Measurements from ENCODE around the gene OTOG. TPM values are rescaled to one million over a fixed set of nuclear protein-coding genes. Genes with fewer than 3 reads are reported as not detected.

Gene OTOG
- total RNA-seq, 3 donors from 2014 or later (not counting 1 experiment from before 2014, with no cell fraction given): not detected

- peaks cover 3 to 5% of the 10 kb centered on the region in 2 donors for H3K27me3 Mint-ChIP-seq (ENCODE audit: low read depth in 2 of 2)
- DNase-seq: no peak
Observed at GRCh38 chr11:17596310-17596669, 49.2 kb downstream of the OTOG start.

DNA sequence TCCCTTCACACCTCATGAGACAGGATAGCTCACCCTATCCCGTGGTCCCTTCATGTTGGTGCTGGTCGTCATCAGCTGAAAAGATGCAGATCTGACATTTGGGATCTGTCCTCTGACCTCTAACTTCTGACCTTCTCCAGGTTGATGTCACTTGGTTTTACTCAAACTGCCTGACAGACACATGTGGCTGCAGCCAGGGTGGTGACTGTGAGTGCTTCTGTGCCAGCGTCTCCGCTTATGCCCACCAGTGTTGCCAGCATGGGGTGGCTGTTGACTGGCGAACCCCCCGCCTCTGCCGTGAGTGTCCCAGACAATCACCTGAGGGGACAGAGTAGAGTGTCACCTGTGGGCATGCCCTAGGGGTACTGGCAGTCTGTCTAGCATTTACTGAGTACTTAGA, 49.7 kb downstream of the OTOG start:
- DNase-seq (no peak), ATAC-seq (no peak)
- no peaks in the 10 kb centered on the region for H3K36me3 ChIP-seq (ENCODE audit: control insufficient read depth, insufficient read depth, low read length)
- no peaks in the 10 kb centered on the region for H3K9me3 ChIP-seq (ENCODE audit: control insufficient read depth, insufficient read depth, low read length)
- no peaks in the 10 kb centered on the region for H3K4me1 ChIP-seq (ENCODE audit: control insufficient read depth, insufficient read depth, low read length)
- H3K27ac Mint-ChIP-seq: no peak overlapping the region
- no peaks in the 10 kb centered on the region for H3K27me3 ChIP-seq (ENCODE audit: control insufficient read depth, insufficient read depth, low read length)
- no peaks in the 10 kb centered on the region for H3K4me1 Mint-ChIP-seq
- no peak overlapping the region for H3K4me3 ChIP-seq (ENCODE audit: low read length)
- H3K4me3 Mint-ChIP-seq: no peak overlapping the region
- no peak overlapping the region for H3K27ac ChIP-seq (ENCODE audit: low read length)
- H3K9me3 Mint-ChIP-seq: no peaks in the 10 kb centered on the region
- TF ChIP-seq CTCF (IDR thresholded peaks at IDR 0.05): no peak
- H3K27me3 Mint-ChIP-seq (ENCODE audit: low read depth in 2 of 2): peaks cover 3 to 5% of the 10 kb centered on the region in 2 donors
- 89% methylated on average over 7 of the region's 7 CpGs for WGBS (ENCODE audit: insufficient coverage)
- no peaks in the 10 kb centered on the region for H3K36me3 Mint-ChIP-seq
- intact Hi-C loops (cut with micrococcal nuclease): no loop called here

More at GRCh38 chr11:17596310-17596669, 49.2 kb downstream of the OTOG start:
- intact Hi-C loops (cut with micrococcal nuclease): no loop called here
- H3K9me3 ChIP-seq (ENCODE audit: control insufficient read depth, insufficient read depth, low read length): no peaks in the 10 kb centered on the region
- no peaks in the 10 kb centered on the region for H3K4me1 Mint-ChIP-seq
- no peaks in the 10 kb centered on the region for H3K9me3 Mint-ChIP-seq
- H3K4me3 ChIP-seq (ENCODE audit: low read length): no peak overlapping the region
- H3K4me1 ChIP-seq (ENCODE audit: control insufficient read depth, insufficient read depth, low read length): no peaks in the 10 kb centered on the region
- no peak overlapping the region for H3K4me3 Mint-ChIP-seq
- H3K27ac ChIP-seq (ENCODE audit: low read length): no peak overlapping the region
- TF ChIP-seq CTCF (IDR thresholded peaks at IDR 0.05): no peak
- no peaks in the 10 kb centered on the region for H3K36me3 ChIP-seq (ENCODE audit: control insufficient read depth, insufficient read depth, low read length)
- H3K27me3 ChIP-seq (ENCODE audit: control insufficient read depth, insufficient read depth, low read length): no peaks in the 10 kb centered on the region
- 86% methylated on average over 1 of the region's 1 CpG for WGBS (ENCODE audit: insufficient coverage)
- H3K27ac Mint-ChIP-seq: no peak overlapping the region
- ATAC-seq: no peak
- H3K36me3 Mint-ChIP-seq: no peaks in the 10 kb centered on the region

DNA sequence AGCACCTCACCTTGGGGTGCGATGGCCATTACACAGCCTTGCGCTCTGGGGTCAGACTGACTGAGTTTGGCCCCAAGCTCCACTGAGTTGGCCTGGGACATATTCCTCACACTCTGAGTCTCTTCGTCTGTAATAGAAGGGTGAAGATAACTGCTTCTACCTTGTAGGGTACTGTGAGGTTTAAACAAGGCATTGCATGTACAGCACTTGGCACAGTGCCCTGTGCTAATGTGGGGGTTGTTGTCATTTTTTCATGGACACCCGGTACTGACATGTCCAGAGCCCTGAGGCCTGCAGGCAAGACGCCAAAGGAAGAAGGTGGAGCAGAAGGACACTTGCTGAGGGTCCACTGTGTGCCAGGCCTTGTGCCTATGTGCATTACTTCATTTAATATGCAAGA, 50.7 kb downstream of the OTOG start:
- Mint-ChIP-seq H3K36me3 (no peaks in the 10 kb centered on the region), H3K9me3 (no peaks in the 10 kb centered on the region), H3K4me3 (no peak overlapping the region), H3K27me3 (ENCODE audit: low read depth in 2 of 2) (peaks cover 0 to 5% of the 10 kb centered on the region in 2 donors), H3K4me1 (no peaks in the 10 kb centered on the region), H3K27ac (no peak overlapping the region)
- Histone ChIP-seq H3K4me1 (ENCODE audit: control insufficient read depth, insufficient read depth, low read length) (no peaks in the 10 kb centered on the region), H3K27me3 (ENCODE audit: control insufficient read depth, insufficient read depth, low read length) (no peaks in the 10 kb centered on the region), H3K4me3 (ENCODE audit: low read length) (no peak overlapping the region), H3K9me3 (ENCODE audit: control insufficient read depth, insufficient read depth, low read length) (no peaks in the 10 kb centered on the region), H3K36me3 (ENCODE audit: control insufficient read depth, insufficient read depth, low read length) (no peaks in the 10 kb centered on the region), H3K27ac (ENCODE audit: low read length) (no peak overlapping the region)
- DNase-seq (no peak), ATAC-seq (no peak)
- no peak for TF ChIP-seq CTCF (IDR thresholded peaks at IDR 0.05)
- intact Hi-C loops (cut with micrococcal nuclease): loop anchor here (2.0 kb wide), 1 partner anchor 381 kb away; no protein-coding TSS in a partner anchor
- WGBS (ENCODE audit: insufficient coverage): 73% methylated on average over 5 of the region's 5 CpGs

Measured in natural killer cell (primary cell).